BLaER1 treated with 17β-estradiol and CSF1 and Interleukin-3, amounts not matched to agents 10 nM and 100 nM (cell line): ENCODE measurements around the gene NKTR.

Experiments
- H3K27ac ChIP-seq, 11 experiments: shearing (Covaris generic); formaldehyde crosslinking; 2 replicates each; pipeline ENCODE4 v1.8.1; 2022
- H3K27me3 ChIP-seq, 11 experiments: shearing (Covaris generic); formaldehyde crosslinking; 2 replicates each; pipeline ENCODE4 v1.8.1; 2022
- H3K36me3 ChIP-seq, 11 experiments: shearing (Covaris generic); formaldehyde crosslinking; 2 replicates each; pipeline ENCODE4 v1.8.1; 2022
- H3K4me1 ChIP-seq, 10 experiments: shearing (Covaris generic); formaldehyde crosslinking; 2 replicates each; pipeline ENCODE4 v1.8.1; 2022
- H3K4me2 ChIP-seq, 11 experiments: shearing (Covaris generic); formaldehyde crosslinking; 2 replicates each; pipeline ENCODE4 v1.8.1; 2022
- H3K4me3 ChIP-seq, 10 experiments: shearing (Covaris generic); formaldehyde crosslinking; 2 replicates each; pipeline ENCODE4 v1.8.1; 2022
- H3K9ac ChIP-seq, 11 experiments: shearing (Covaris generic); formaldehyde crosslinking; 2 replicates each; pipeline ENCODE4 v1.8.1; 2022
- H3K9me3 ChIP-seq, 11 experiments: shearing (Covaris generic); formaldehyde crosslinking; replicated peaks in 1 of 11; 2 replicates each; pipeline ENCODE4 v1.8.1; 2022
- H4K20me1 ChIP-seq, 11 experiments: shearing (Covaris generic); formaldehyde crosslinking; 2 replicates each; pipeline ENCODE4 v1.8.1; 2022
- Cebpa-rat ChIP-seq, 11 experiments: shearing (Covaris generic); IDR thresholded peaks; 2 replicates each; pipeline ENCODE4 v1.8.1; 2022

NKTR gene

GRCh38 chr3:42662813-42663535 lies 62.5 kb downstream of the NKTR start:
- no peaks in the 10 kb centered on the region for H3K27me3 ChIP-seq
- H3K36me3 ChIP-seq = peaks cover 0 to 33% (median 23%) of the 10 kb centered on the region in 11 experiments; a peak in 20 of 22 replicates
- peaks cover 75 to 94% (median 85%) of the 10 kb centered on the region in 10 experiments for H3K4me1 ChIP-seq
- TF ChIP-seq Cebpa-rat (IDR thresholded peaks at IDR 0.05) = no peak
- peak overlapping the region; percentile 89 to 100 (median 96) for H3K4me2 ChIP-seq
- no peak overlapping the region; a peak in 1 of 20 replicates for H3K4me3 ChIP-seq
- peaks cover 0 to 7% (median 0%) of the 10 kb centered on the region in 11 experiments; a peak in 3 of 22 replicates for H4K20me1 ChIP-seq
- no peaks in the 10 kb centered on the region for H3K9me3 ChIP-seq
- H3K27ac ChIP-seq = peak overlapping the region in 9 of 11 experiments; percentile 82 to 95 (median 87); a peak in 17 of 22 replicates
- peak overlapping the region in 8 of 11 experiments; percentile 65 to 87 (median 78); a peak in 14 of 22 replicates for H3K9ac ChIP-seq

- H3K27ac ChIP-seq = peak overlapping the region; percentile 79 to 95 (median 85)
- peak overlapping the region in 7 of 10 experiments; percentile 7 to 44 (median 26); a peak in 7 of 20 replicates for H3K4me3 ChIP-seq
- peak in 4 of 11 experiments; percentile 41 to 74 (median 60); a peak in 5 of 22 replicates for TF ChIP-seq Cebpa-rat (IDR thresholded peaks at IDR 0.05)
- no peaks in the 10 kb centered on the region for H3K9me3 ChIP-seq
- H3K9ac ChIP-seq = peak overlapping the region; percentile 62 to 87 (median 74)
- H4K20me1 ChIP-seq = peaks cover 0 to 7% (median 0%) of the 10 kb centered on the region in 11 experiments; a peak in 3 of 22 replicates
- peak overlapping the region; percentile 89 to 100 (median 96) for H3K4me2 ChIP-seq
- H3K27me3 ChIP-seq = no peaks in the 10 kb centered on the region
- H3K36me3 ChIP-seq = peaks cover 0 to 30% (median 18%) of the 10 kb centered on the region in 11 experiments; a peak in 20 of 22 replicates
- H3K4me1 ChIP-seq = peaks cover 67 to 86% (median 77%) of the 10 kb centered on the region in 10 experiments
Observed at GRCh38 chr3:42663581-42664437, 63.3 kb downstream of the NKTR start.

GRCh38 chr3:42664438-42664803 lies 63.9 kb downstream of the NKTR start:
- peak overlapping the region; percentile 89 to 100 (median 96) for H3K4me2 ChIP-seq
- peaks cover 61 to 83% (median 73%) of the 10 kb centered on the region in 10 experiments for H3K4me1 ChIP-seq

GRCh38 chr3:42665050-42665878 lies 64.8 kb downstream of the NKTR start:
- no peaks in the 10 kb centered on the region for H3K27me3 ChIP-seq
- H3K4me2 ChIP-seq = peak overlapping the region; percentile 84 to 100 (median 96)
- H4K20me1 ChIP-seq = peaks cover 0 to 7% (median 0%) of the 10 kb centered on the region in 11 experiments; a peak in 3 of 22 replicates
- H3K4me3 ChIP-seq = peak overlapping the region in 4 of 10 experiments; percentile 18 to 36 (median 31); a peak in 4 of 20 replicates
- H3K9me3 ChIP-seq = peaks cover 0 to 2% (median 0%) of the 10 kb centered on the region in 11 experiments; a peak in 2 of 22 replicates
- H3K9ac ChIP-seq = peak overlapping the region; percentile 62 to 87 (median 74); a peak in 19 of 22 replicates
- TF ChIP-seq Cebpa-rat (IDR thresholded peaks at IDR 0.05) = no peak
- peak overlapping the region; percentile 79 to 95 (median 85) for H3K27ac ChIP-seq
- peaks cover 52 to 74% (median 64%) of the 10 kb centered on the region in 10 experiments for H3K4me1 ChIP-seq
- H3K36me3 ChIP-seq = peaks cover 0 to 30% (median 17%) of the 10 kb centered on the region in 11 experiments; a peak in 19 of 22 replicates

More at GRCh38 chr3:42664438-42664803, 63.9 kb downstream of the NKTR start:
- Histone ChIP-seq H3K9me3 (no peaks in the 10 kb centered on the region), H3K27me3 (no peaks in the 10 kb centered on the region), H3K9ac (peak overlapping the region; percentile 62 to 87 (median 74)), H4K20me1 (peaks cover 0 to 7% (median 0%) of the 10 kb centered on the region in 11 experiments; a peak in 3 of 22 replicates), H3K36me3 (peaks cover 0 to 30% (median 17%) of the 10 kb centered on the region in 11 experiments; a peak in 19 of 22 replicates), H3K27ac (peak overlapping the region; percentile 79 to 95 (median 85)), H3K4me3 (peak overlapping the region in 4 of 10 experiments; percentile 18 to 36 (median 31); a peak in 6 of 20 replicates)
- TF ChIP-seq Cebpa-rat (IDR thresholded peaks at IDR 0.05) = no peak

- Histone ChIP-seq H3K27ac (peak overlapping the region in 4 of 11 experiments; percentile 92 to 95 (median 94); a peak in 8 of 22 replicates), H3K36me3 (peaks cover 0 to 26% (median 15%) of the 10 kb centered on the region in 11 experiments; a peak in 19 of 22 replicates), H3K4me3 (no peak overlapping the region), H3K4me1 (peaks cover 45 to 67% (median 57%) of the 10 kb centered on the region in 10 experiments), H4K20me1 (peaks cover 0 to 7% (median 0%) of the 10 kb centered on the region in 11 experiments; a peak in 3 of 22 replicates), H3K9ac (peak overlapping the region in 3 of 11 experiments; percentile 82 to 87 (median 82); a peak in 3 of 22 replicates), H3K9me3 (peaks cover 0 to 9% (median 0%) of the 10 kb centered on the region in 11 experiments; a peak in 5 of 22 replicates), H3K27me3 (no peaks in the 10 kb centered on the region), H3K4me2 (peak overlapping the region in 6 of 11 experiments; percentile 93 to 100 (median 98); a peak in 10 of 22 replicates)
- TF ChIP-seq Cebpa-rat (IDR thresholded peaks at IDR 0.05) = no peak
Observed at GRCh38 chr3:42666022-42666421, 65.5 kb downstream of the NKTR start.

- Histone ChIP-seq H3K36me3 (peaks cover 0 to 20% (median 13%) of the 10 kb centered on the region in 11 experiments; a peak in 18 of 22 replicates), H3K9me3 (peaks cover 0 to 9% (median 0%) of the 10 kb centered on the region in 11 experiments; a peak in 5 of 22 replicates), H3K4me2 (peak overlapping the region in 2 of 11 experiments; percentile 93 to 98; a peak in 2 of 22 replicates), H3K27ac (peak overlapping the region in 4 of 11 experiments; percentile 21 to 95 (median 94); a peak in 5 of 22 replicates), H3K4me3 (no peak overlapping the region), H3K9ac (peak overlapping the region in 1 of 11 experiments; percentile 82; a peak in 1 of 22 replicates), H3K4me1 (peaks cover 43 to 61% (median 51%) of the 10 kb centered on the region in 10 experiments), H4K20me1 (peaks cover 0 to 5% (median 0%) of the 10 kb centered on the region in 11 experiments; a peak in 3 of 22 replicates), H3K27me3 (no peaks in the 10 kb centered on the region)
- no peak for TF ChIP-seq Cebpa-rat (IDR thresholded peaks at IDR 0.05)
Observed at GRCh38 chr3:42666577-42666998, 66.1 kb downstream of the NKTR start.

GRCh38 chr3:42667096-42667522 lies 66.6 kb downstream of the NKTR start:
- Histone ChIP-seq H3K4me3 (no peak overlapping the region), H3K27me3 (no peaks in the 10 kb centered on the region), H3K4me2 (peak overlapping the region in 3 of 11 experiments; percentile 4 to 29 (median 15); a peak in 2 of 22 replicates), H3K9ac (no peak overlapping the region), H3K36me3 (peaks cover 0 to 15% (median 8%) of the 10 kb centered on the region in 11 experiments; a peak in 14 of 22 replicates), H3K4me1 (peaks cover 43 to 56% (median 48%) of the 10 kb centered on the region in 10 experiments), H4K20me1 (peaks cover 0 to 3% (median 0%) of the 10 kb centered on the region in 11 experiments; a peak in 3 of 22 replicates), H3K9me3 (peaks cover 0 to 9% (median 0%) of the 10 kb centered on the region in 11 experiments; a peak in 5 of 22 replicates), H3K27ac (0 out of 22 replicates have a peak overlapping the region, but pooled peaks of 1 of the 11 experiments have one; percentile 6)
- TF ChIP-seq Cebpa-rat (IDR thresholded peaks at IDR 0.05) = no peak
